K562 (cell line): ENCODE measurements around the gene CHMP1A. TPM values are rescaled to one million over a fixed set of nuclear protein-coding genes. Genes with fewer than 3 reads are reported as not detected.

Experiments used
- ATAC-seq: fragments of 200-7000 bp; cut with Tn5 transposase; 3 replicates; pipeline ENCODE4 v1.9.1; 2020; ENCODE audit warnings: moderate library complexity
- BruUV-seq: library from RNA; stranded (reverse); fragments of 400-500 nt; replicated peaks from 2 replicates; lab custom pipeline; 2021; lab: Mats Ljungman, UMichigan
- CTCF ChIA-PET: fragments of 300-600 bp; formaldehyde crosslinking; extraction: SDS; loops from one replicate; lab custom pipeline; 2021; ENCODE audit warnings: low intra/inter-chr PET ratio; lab: Yijun Ruan, JAX
- POLR2A ChIA-PET: fragments of 300-600, 350-650 bp; sonication (Branson Sonifier 250); formaldehyde crosslinking; extraction: SDS; loops from one replicate; lab custom pipeline; 2021; ENCODE audit warnings: antibody characterized with exemption, inconsistent platforms; lab: Yijun Ruan, JAX
- DNase-seq, 4 experiments: peaks; one replicate each; pipeline versions ENCODE4 v3.0.0 to v3.0.0-alpha.2; 2011 to 2018; ENCODE audit warnings: low spot score in 3 of 4, mixed read lengths in 3 of 4; ENCODE audit errors: extremely low read depth in 1 of 4
- FAIRE-seq: peaks from 2 replicates; lab custom pipeline; 2011; peaks lifted over from hg19 to GRCh38; lab: Jason Lieb, UNC
- H2AFZ ChIP-seq: 2 replicates; pipeline ENCODE4 v1.6.0; 2011; ENCODE audit warnings: low read depth, low read length, control low read depth, inconsistent platforms
- H3K27ac ChIP-seq: fragments of 200-600 bp; 3 replicates; pipeline ENCODE4 v1.8.0; 2011; ENCODE audit warnings: low read depth, mild to moderate bottlenecking, control low read depth, inconsistent platforms, low read length, moderate library complexity, mixed read lengths; ENCODE audit errors: extremely low read depth
- H3K27me3 ChIP-seq, 2 experiments: fragments of 300-600 bp in 1 of 2; 2 replicates in 1 of 2; 3 replicates in 1 of 2; pipeline versions ENCODE4 v1.6.0 to v1.8.0; 2011; ENCODE audit warnings: inconsistent platforms in 2 of 2, low read length in 2 of 2, mild to moderate bottlenecking in 1 of 2, mixed read lengths in 1 of 2, moderate library complexity in 1 of 2; ENCODE audit not compliant: control insufficient read depth in 2 of 2, insufficient read depth in 2 of 2
- H3K36me3 ChIP-seq: fragments of 300-600 bp; 3 replicates; pipeline ENCODE4 v1.8.0; 2011; ENCODE audit warnings: mild to moderate bottlenecking, low read length, inconsistent platforms; ENCODE audit not compliant: control insufficient read depth, insufficient read depth
- H3K4me1 ChIP-seq, 2 experiments: fragments of 200-600 bp in 1 of 2; replicated peaks in 1 of 2; 2 replicates in 1 of 2; 3 replicates in 1 of 2; pipeline versions ENCODE4 v1.5.1 to v1.8.0; 2011; ENCODE audit warnings: inconsistent platforms in 2 of 2, low read length in 2 of 2, mild to moderate bottlenecking in 1 of 2, mixed read lengths in 1 of 2, moderate library complexity in 1 of 2; ENCODE audit not compliant: control insufficient read depth in 2 of 2, insufficient read depth in 2 of 2
- H3K4me2 ChIP-seq: 2 replicates; pipeline ENCODE4 v1.6.1; 2011; ENCODE audit warnings: low read length, control low read depth, inconsistent platforms, mixed read lengths; ENCODE audit not compliant: insufficient read depth
- H3K4me3 ChIP-seq: fragments of 200-600 bp; sonication (generic), shearing (Covaris generic); 2 replicates; pipeline ENCODE4 v1.5.1; 2016; ENCODE audit warnings: control low read depth, inconsistent platforms
- H3K79me2 ChIP-seq: fragments of 200-600 bp; 3 replicates; pipeline ENCODE4 v1.8.0; 2011; ENCODE audit warnings: low read length, inconsistent platforms; ENCODE audit not compliant: control insufficient read depth, insufficient read depth
- H3K9ac ChIP-seq, 2 experiments: 2 replicates each; pipeline versions ENCODE4 v1.6.0 to v1.6.1; 2011; ENCODE audit warnings: low read depth in 2 of 2, low read length in 2 of 2, control low read depth in 1 of 2, inconsistent platforms in 1 of 2, mild to moderate bottlenecking in 1 of 2, mixed read lengths in 1 of 2; ENCODE audit not compliant: insufficient read depth in 1 of 2
- H3K9me1 ChIP-seq: one replicate; pipeline ENCODE4 v1.6.0; 2011; ENCODE audit warnings: inconsistent platforms, mild to moderate bottlenecking, low read length, moderate library complexity; ENCODE audit not compliant: control insufficient read depth, insufficient read depth
- H3K9me3 ChIP-seq: replicated peaks from 2 replicates; pipeline ENCODE4 v1.5.1; 2011; ENCODE audit warnings: low read depth, low read length, inconsistent platforms; ENCODE audit not compliant: control insufficient read depth, insufficient read depth
- H4K20me1 ChIP-seq: replicated peaks from 2 replicates; pipeline ENCODE4 v1.6.1; 2011; ENCODE audit warnings: low read length, inconsistent platforms, mixed read lengths; ENCODE audit not compliant: control insufficient read depth, insufficient read depth
- FIP1L1 ChIP-seq: fragments of 200-400 bp; formaldehyde crosslinking; IDR thresholded peaks from 2 replicates; pipeline ENCODE4 v1.6.1; 2018; ENCODE audit warnings: mild to moderate bottlenecking, low read depth, low read length; ENCODE audit not compliant: poor library complexity, severe bottlenecking
- MYNN ChIP-seq, 2 experiments: sonication (generic); formaldehyde crosslinking in 1 of 2; IDR thresholded peaks; 2 replicates each; pipeline versions ENCODE4 v1.5.0 to v1.6.1; 2016 to 2020; ENCODE audit warnings: antibody characterized with exemption in 1 of 2, missing genetic modification reagents in 1 of 2
- NEUROD1 ChIP-seq: fragments of 150-350 bp; IDR thresholded peaks from 2 replicates; pipeline ENCODE4 v1.6.1; 2014; ENCODE audit warnings: borderline replicate concordance, low read length, low read depth; ENCODE audit not compliant: partially characterized antibody
- POLR2G ChIP-seq: fragments of 200-400 bp; formaldehyde crosslinking; IDR thresholded peaks from 2 replicates; pipeline ENCODE4 v1.6.1; 2017; ENCODE audit warnings: low read depth, mild to moderate bottlenecking, antibody characterized with exemption, low read length, moderate library complexity
- RBFOX2 ChIP-seq: fragments of 200-400 bp; formaldehyde crosslinking; IDR thresholded peaks from 2 replicates; pipeline ENCODE4 v1.6.1; 2017; ENCODE audit warnings: low read depth, mild to moderate bottlenecking, low read length, moderate library complexity
- RBM22 ChIP-seq: fragments of 200-400 bp; formaldehyde crosslinking; IDR thresholded peaks from 2 replicates; pipeline ENCODE4 v1.6.1; 2018; ENCODE audit warnings: low read length, low read depth; ENCODE audit not compliant: poor library complexity, severe bottlenecking
- SUPT5H ChIP-seq: fragments of 450-650 bp; IDR thresholded peaks from 2 replicates; pipeline ENCODE4 v1.6.1; 2016
- ZNF263 ChIP-seq: sonication (generic); formaldehyde crosslinking; IDR thresholded peaks from 2 replicates; pipeline ENCODE4 v1.8.0; 2022; ENCODE audit warnings: mild to moderate bottlenecking, missing genetic modification reagents, borderline replicate concordance
- ZNF280A ChIP-seq: fragments of 450-650 bp; IDR thresholded peaks from 2 replicates; pipeline ENCODE4 v1.6.1; 2018; ENCODE audit warnings: mild to moderate bottlenecking, low read depth; ENCODE audit not compliant: partially characterized antibody
- ZNF655 ChIP-seq: fragments of 250-450 bp; sonication (Bioruptor Pico); IDR thresholded peaks from 2 replicates; pipeline ENCODE4 v1.5.0; 2021
- ZNF766 ChIP-seq: fragments of 200-800 bp; sonication (Bioruptor generic); conservative IDR thresholded peaks from 2 replicates; pipeline ENCODE4 v1.6.1; 2016; ENCODE audit warnings: missing genetic modification characterization, missing compliant biosample characterization
- WGBS: fragments of 100-300 bp; shearing (Covaris generic); methylation state at CpG from one replicate; pipeline ENCODE4 v1.1.6; 2016; ENCODE audit warnings: low coverage, mixed read lengths; ENCODE audit not compliant: insufficient coverage; ENCODE audit errors: missing lambda C conversion rate; 5-methylcytosine and 5-hydroxymethylcytosine counted together
- in situ Hi-C: fragments of 300-500 bp; cut with MboI; formaldehyde crosslinking; loops from 4 replicates; pipeline ENCODE4 v1.15.0; 2018; ENCODE audit warnings: inconsistent platforms, mixed read lengths
- intact Hi-C: fragments of 100-400 bp; cut with micrococcal nuclease; formaldehyde crosslinking; loops from 2 replicates; pipeline ENCODE4 v1.14.2; 2022
- polyA plus RNA-seq, 8 experiments: library from polyadenylated mRNA; depleted of rRNA in 4 of 8; stranded (reverse) in 5 of 8; unstranded in 3 of 8; fragments of >200 nt; fragmentation: Nextera tagmentation in 2 of 8; fragmentation: Illumina TruSeq in 1 of 8; extraction: Ambion mirVana in 2 of 8; extraction: Trizol in 1 of 8; gene quantifications; 2 replicates each; pipeline versions ENCODE4 v1.2.1 to v1.2.3, GENCODE V29; 2011 to 2014; ENCODE audit warnings: inconsistent platforms in 1 of 8, missing spikeins in 1 of 8
- total RNA-seq, 7 experiments: library from RNA; depleted of rRNA in 6 of 7; stranded (reverse); fragments of >200 nt in 6 of 7; fragmentation: Illumina TruSeq in 2 of 7; extraction: Trizol in 2 of 7; gene quantifications; 2 replicates each; pipeline versions ENCODE4 v1.2.1 to v1.2.3, GENCODE V29; 2011 to 2021; ENCODE audit warnings: low replicate concordance in 1 of 7
- TF ChIP-seq, protein P1 (sequence below): sonication (generic); formaldehyde crosslinking; IDR thresholded peaks from 2 replicates; pipeline ENCODE4 v1.8.1; 2023; ENCODE audit warnings: missing genetic modification reagents, mild to moderate bottlenecking, borderline replicate concordance

Gene CHMP1A
- total and polyA plus RNA-seq, 9 of the 15 experiments (the other 6 are each of a cell fraction or from before 2014, with no cell fraction given) = 0.83 to 79.9 (median 45.2) TPM

DNA sequence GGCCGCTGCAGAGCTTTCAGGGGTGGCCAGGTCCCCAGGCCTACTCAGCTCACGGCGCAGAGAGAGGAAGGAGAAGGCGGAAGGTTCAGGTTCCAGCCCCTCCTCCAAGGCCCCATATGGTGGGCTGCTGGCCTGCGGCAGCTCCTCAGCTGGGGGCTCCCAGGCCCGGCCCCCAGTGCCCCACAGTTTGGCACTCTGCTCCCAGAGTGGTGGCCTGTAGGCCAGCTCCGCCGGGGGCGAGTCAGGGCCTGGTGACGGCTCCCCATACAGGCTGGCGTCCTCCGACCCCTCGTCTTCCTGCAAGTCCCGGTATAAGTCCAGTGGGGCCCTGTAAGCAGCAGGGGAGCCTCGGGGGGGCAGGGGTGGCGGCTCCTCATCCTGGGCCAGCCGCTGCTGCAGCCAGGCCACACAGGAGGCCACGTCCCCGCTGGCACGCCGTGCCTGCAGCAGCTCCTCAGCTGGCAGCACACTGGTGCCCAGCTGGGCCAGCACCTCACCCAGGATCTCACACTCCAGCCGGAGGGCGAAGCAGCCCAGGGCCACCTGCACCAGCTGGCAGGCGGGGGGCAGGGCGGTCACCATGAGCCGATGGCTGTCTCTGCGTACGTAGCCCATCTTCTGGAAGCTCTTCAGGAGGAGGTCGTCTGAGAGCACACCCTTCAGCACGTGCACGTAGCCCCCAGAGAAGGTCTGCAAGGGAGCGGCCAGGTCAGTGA lies 40.3 kb upstream of the CHMP1A start:
- no TSS peak for BruUV-seq
- ChIA-PET POLR2A (interaction anchor here (0.5 to 1.7 kb wide), 6 partner anchors 9 to 498 kb away, joined by 3 to 9 read pairs (median 3); partner anchors contain the start of genes CDK10 and SLC22A31), CTCF (interaction anchor here (0.6 kb wide), 1 partner anchor 165 kb away, joined by 3 read pairs; no protein-coding TSS in a partner anchor)
- Histone ChIP-seq H3K9ac (peak overlapping the region in 1 of 2 experiments; percentile 65; a peak in 2 of 4 replicates), H3K4me3 (no peak overlapping the region), H3K9me1 (peaks cover 11% of the 10 kb centered on the region), H3K27me3 (no peaks in the 10 kb centered on the region), H3K9me3 (no peaks in the 10 kb centered on the region), H4K20me1 (peaks cover 4% of the 10 kb centered on the region; the same call in 1 of the 2 replicates), H2AFZ (no peak overlapping the region), H3K4me2 (no peak overlapping the region), H3K36me3 (peaks cover 52% of the 10 kb centered on the region; the same call in 2 of the 3 replicates), H3K4me1 (peaks cover 13 to 78% of the 10 kb centered on the region in 2 experiments), H3K79me2 (peaks cover 9% of the 10 kb centered on the region), H3K27ac (no peak overlapping the region)
- WGBS = 92% methylated on average over 24 of the region's 32 CpGs
- in situ Hi-C loops = no loop called here
- intact Hi-C loops = no loop called here
- ATAC-seq = no peak
- peak in 1 of 4 experiments; percentile 10 for DNase-seq
- no peak for FAIRE-seq
- TF ChIP-seq RBM22 (peak; percentile 8), MYNN (IDR thresholded peaks at IDR 0.05) (no peak), MYNN (CRISPR knock-in tag; IDR thresholded peaks at IDR 0.05) (no peak), ZNF263 (CRISPR knock-in tag) (no peak), ZNF655 (no peak), ZNF766 (no peak), NEUROD1 (no peak), POLR2G (peak; percentile 53), SUPT5H (peak; percentile 11; the same call in 1 of the 2 replicates), ZNF280A (no peak), FIP1L1 (peak; percentile 21), RBFOX2 (0 out of 2 replicates have a peak, but pooled peaks have one; percentile 2)
- TF ChIP-seq, protein P1, sequence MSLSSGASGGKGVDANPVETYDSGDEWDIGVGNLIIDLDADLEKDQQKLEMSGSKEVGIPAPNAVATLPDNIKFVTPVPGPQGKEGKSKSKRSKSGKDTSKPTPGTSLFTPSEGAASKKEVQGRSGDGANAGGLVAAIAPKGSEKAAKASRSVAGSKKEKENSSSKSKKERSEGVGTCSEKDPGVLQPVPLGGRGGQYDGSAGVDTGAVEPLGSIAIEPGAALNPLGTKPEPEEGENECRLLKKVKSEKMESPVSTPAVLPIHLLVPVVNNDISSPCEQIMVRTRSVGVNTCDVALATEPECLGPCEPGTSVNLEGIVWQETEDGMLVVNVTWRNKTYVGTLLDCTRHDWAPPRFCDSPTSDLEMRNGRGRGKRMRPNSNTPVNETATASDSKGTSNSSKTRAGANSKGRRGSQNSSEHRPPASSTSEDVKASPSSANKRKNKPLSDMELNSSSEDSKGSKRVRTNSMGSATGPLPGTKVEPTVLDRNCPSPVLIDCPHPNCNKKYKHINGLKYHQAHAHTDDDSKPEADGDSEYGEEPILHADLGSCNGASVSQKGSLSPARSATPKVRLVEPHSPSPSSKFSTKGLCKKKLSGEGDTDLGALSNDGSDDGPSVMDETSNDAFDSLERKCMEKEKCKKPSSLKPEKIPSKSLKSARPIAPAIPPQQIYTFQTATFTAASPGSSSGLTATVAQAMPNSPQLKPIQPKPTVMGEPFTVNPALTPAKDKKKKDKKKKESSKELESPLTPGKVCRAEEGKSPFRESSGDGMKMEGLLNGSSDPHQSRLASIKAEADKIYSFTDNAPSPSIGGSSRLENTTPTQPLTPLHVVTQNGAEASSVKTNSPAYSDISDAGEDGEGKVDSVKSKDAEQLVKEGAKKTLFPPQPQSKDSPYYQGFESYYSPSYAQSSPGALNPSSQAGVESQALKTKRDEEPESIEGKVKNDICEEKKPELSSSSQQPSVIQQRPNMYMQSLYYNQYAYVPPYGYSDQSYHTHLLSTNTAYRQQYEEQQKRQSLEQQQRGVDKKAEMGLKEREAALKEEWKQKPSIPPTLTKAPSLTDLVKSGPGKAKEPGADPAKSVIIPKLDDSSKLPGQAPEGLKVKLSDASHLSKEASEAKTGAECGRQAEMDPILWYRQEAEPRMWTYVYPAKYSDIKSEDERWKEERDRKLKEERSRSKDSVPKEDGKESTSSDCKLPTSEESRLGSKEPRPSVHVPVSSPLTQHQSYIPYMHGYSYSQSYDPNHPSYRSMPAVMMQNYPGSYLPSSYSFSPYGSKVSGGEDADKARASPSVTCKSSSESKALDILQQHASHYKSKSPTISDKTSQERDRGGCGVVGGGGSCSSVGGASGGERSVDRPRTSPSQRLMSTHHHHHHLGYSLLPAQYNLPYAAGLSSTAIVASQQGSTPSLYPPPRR (CRISPR knock-in tag) = no peak
